GM21825 (cell line): ENCODE measurements around the gene KLF6.

Experiments used
- ATAC-seq: cut with Tn5 transposase; IDR thresholded peaks from one replicate; pipeline ENCODE4 v1.9.1; 2021; ENCODE audit warnings: mild to moderate bottlenecking, moderate library complexity; ENCODE audit not compliant: unreplicated experiment

KLF6 gene

DNA sequence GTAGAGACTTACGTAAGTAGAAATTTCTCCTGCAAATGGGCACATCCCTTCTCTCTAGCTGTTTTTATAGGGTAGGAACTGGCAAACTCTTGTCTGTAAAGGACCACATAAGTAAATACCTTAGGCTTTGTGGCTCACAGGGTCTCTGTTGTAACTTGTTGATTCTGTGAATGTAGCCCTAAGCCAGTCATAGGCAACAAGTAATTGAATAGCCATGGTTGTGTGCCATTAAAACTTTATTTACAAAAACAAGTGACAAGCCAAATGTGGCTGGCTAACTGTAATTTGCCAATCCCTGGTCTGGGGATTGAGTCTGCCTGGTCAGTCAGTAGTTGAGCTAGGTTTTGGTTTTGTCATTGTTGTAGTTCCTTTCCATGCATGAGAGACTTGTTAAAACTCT, 5.3 kb upstream of the KLF6 start:
- ATAC-seq = no peak

DNA sequence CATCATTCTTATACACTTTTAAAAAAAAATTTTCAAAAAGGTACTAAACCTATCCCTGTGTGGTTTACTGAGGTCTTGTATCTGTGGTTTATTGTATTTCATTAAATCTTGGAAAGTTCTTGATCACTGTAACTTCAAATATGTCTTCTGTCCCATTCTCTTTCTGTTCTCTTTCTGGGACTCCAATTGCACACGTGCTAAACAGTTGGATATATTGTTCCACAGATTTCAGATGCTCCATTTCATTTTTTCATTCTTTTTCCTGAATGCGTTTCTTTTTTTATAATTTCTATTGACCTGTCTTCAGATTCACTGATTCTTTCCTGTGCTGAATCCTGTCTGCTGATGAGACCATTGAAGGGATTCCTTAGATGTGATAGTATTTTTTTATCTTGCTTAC, 4.6 kb upstream of the KLF6 start:
- ATAC-seq = no peak

DNA sequence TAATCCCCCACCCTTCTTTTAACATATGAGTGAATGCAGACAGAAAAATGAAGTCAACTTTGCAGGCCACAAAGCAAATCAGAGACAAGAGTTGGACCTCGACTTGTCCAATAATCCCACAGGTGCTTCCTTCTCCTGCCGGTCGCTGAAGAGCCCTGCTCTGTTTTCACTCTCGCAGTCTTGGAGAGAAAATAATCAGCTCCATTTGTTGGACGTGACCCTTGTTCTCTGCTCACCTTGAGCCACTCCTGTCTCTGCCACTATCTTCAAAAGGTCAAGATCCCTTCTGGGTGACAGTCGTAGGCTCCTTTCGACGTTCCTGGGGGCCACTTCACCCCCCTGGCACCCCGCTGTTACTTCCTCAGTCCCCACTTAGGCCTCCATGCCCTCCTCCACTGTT, 2.8 kb upstream of the KLF6 start:
- ATAC-seq = no peak

DNA sequence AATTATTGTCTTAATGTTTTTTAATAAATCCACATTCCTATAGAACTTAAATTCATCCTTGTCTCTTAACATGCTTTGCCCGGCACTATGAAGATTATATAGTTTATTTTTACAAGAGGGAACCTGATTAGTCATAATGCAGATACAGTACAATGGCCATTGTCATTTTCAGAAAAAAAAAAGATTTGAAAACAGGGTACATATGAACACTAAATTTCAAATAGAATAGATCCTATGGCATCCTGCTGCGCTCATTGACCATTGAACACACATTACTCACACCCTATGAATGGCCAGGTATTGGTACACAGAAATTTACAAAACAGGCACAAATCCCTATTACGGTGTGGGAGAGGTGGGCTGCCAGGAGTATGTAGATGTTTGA, 2.0 kb upstream of the KLF6 start:
- ATAC-seq = no peak

DNA sequence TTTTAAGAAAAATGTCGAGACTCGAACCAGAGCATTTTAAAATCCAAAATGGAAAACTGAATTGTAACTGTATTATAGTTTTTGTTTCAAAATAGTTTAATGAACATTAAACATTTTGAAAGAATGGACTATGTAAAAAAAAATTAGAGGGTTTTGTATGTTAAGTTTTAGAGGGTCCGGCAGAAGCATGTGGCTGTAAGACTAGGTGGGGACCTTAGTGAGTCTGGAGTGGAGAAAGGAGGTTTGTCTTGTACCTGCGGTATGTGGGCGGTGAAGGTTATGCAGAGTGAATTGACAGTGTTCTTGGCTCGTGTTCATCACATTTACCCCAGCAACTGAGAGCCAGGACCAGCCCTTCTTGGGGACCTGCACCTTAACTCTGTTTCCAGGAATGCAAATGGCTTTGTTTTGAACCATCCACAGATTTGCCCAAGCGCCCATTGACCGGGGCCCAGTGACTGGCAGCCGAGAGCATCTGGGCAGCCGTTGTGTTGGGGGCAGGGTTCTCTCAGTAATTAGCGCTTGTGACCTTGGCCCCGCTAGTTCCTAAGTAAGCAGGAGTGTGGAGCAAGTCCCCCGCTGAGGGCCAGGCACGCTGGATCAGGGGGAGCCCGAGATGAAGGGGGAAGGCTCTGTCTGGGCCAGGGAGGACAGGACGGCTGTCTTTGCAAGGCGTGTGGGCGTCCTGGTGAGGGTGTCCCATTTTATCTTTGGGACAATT, 1.4 kb upstream of the KLF6 start:
- no peak for ATAC-seq

DNA sequence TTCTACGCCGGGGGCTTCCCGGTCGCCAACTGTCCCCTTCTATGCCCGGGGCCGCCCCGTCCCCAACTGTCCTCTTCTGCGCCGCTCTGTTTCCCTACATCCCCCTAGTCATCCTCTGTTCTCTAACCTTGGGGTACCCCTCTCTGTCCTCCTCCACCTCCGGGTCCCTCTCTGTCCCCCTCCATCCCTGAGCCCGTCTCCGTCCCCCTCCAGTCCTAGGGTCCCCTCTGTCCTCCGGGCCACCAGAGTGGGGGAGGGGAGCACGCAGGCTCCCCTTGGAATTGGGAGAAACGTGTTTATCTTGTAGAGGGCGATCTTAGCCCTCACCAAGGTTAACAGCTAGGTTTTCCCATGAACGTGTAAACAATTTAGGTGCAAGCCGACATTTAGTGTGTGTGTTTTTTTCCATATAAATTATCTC, 852 bp upstream of the KLF6 start:
- ATAC-seq = no peak

DNA sequence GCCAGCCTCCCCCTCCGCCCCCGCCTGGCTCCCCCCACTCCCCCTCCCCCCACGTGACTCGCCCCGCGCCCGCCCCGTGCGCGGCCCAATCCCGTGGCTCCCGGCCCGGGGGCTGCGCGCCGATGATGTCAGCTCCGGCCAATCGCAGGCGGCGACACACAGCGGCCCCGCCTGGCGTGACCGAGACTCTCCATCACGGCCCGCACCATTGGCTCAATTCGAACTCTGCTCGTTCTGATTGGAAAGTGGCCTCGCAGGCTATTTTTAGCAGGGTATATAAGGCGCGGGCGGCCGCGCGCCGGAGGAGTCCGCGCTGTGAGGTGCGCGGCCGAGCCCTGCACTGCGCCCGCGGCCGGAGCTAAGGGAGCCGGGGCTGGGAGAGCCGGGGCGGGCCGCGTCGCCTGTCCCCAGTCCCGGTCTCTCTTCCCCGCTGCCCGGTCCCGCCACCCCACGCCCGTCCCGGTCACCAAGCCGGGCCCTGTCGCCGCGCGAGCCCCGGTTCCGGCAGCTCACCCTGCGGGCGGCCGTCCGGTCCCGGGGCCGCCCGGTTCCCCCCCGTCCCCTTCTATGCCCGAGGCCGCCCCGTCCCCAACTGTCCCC, 342 bp upstream of the KLF6 start:
- ATAC-seq = peak; percentile 75

DNA sequence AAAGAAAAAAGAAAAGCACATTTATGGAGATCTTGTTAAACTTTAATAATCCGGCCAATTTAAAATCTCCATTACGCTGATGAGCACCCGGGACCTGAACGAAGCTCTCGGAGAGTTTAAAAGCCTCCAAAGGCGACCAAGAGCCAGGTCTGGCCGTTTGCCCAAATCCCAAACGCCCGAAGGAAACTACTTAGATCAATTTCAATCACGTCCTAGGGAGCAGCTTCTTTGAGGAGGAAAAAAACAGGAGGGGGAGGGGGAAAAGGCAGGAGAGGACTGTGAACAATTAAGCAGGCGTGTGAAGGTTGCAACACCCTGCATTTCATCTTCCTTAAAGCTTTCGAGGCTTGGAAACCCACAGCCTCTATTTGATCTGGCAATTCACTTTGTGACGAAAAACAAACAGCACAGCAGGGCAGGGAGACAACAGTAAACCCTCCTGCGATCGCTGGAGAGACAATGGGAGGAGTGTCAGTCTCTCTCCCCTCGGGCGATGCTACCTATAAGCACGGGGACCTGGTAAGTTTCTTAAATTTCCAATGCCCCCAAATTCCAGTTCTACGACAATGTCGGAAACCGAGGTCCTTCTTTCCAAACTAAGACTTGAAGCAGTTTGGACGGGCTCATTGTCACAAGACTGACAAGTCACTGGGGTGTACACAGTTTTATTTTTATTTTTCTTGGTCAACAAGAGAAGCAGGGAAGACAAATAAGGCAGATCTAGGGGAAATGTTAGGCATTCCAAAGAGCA, 1.2 kb downstream of the KLF6 start:
- ATAC-seq = no peak

DNA sequence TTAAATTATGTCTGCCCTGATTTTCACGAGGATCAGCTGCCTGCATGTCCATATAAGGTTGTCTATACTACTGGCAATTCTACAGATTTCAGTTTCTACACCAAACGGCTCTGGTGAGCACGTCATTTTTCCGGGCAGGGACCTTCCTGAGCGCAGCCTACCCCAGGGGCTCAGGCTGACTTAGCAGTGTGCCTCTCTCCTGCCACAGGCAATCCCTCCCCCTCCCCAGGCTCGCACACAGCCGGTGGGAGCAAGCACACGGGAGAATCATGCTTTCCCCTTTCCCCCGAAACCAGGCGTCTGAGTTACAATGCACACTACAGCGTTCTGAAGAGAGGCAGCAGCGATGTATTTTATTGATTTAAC, 1.7 kb downstream of the KLF6 start:
- peak; percentile 24 for ATAC-seq

DNA sequence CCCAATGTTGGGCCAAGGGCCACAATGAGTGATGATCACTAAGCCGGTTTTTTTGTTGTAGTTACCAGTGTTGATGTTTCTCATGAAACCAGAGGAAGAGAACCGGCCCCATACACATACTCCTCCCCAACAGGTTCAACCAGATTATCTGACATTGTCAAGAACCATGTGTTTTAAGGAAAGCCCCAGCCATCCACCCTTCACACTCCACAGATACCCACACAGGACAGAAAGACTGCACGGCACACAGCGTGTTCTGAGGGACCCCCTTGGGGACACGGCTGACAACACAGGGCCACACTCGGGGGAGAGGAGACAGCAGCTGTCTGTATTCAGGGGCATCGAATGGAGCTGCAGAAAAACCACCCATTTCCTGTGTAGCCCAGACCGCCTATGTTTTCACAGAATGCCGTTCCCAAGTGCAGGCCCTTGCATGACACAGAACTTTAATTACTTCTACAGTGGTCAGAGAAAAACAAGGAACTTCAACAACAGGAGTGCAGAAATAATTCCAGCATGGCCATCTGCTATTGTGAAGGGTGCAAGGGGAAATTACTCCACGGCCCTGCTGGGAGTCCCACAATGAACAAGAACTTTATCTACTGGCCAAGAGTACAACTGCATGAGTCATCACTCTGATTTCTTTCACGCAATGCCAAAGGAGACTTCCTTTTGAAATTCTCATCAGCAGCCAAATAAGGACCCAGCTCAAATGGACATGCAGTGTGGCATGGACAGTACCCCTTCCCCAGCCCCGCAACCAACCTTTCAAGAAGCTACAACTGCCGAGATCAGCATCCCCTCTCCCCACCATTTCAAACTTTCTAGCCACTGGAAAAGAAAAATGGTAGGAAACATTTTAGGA, 2.3 kb downstream of the KLF6 start:
- no peak for ATAC-seq

DNA sequence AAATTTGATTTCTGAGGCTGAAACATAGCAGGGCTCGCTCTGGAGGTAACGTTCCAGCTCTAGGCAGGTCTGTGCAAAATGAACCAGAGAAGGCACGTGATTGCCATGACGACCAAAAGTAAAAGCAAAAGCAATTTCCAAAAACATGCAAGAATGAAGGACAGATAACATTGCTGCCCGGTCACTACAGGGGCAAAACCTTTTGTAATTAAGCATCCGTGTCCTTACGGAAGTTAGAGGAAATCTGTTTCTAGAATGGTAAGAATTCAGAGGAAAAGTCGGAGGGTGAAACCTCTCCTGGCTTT, 2.9 kb downstream of the KLF6 start:
- ATAC-seq = no peak

DNA sequence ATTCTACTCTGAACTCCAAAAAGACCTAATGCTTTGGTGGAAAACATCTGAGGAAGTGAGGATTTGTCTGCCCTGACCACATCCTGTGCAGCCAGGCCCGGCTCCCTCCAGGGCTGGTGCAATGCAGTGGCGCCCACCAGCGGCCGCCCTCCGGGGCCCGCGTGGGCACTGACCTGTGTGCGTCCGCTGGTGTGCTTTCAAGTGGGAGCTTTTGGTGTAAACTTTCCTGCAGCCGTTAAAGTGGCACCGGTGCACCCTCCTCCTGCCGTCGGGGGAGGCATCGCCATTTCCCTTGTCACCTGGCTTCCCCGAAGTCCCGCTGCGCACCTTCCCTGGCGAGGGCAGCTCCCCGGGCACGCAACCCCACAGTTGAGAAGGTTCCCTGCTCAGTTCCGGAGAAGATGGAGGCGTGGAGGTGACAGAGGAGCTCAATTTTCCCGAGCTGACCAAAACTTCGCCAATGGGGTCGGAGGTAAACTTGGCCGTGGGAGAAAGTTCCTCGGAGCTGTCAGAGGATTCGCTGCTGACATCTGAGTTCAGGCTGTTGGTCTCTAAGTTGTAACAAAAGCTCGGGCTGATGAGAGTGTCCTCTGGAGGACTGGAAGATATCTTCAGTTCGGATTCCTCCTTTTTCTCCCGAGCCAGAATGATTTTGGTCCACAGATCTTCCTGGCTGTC, 3.4 kb downstream of the KLF6 start:
- ATAC-seq = no peak

DNA sequence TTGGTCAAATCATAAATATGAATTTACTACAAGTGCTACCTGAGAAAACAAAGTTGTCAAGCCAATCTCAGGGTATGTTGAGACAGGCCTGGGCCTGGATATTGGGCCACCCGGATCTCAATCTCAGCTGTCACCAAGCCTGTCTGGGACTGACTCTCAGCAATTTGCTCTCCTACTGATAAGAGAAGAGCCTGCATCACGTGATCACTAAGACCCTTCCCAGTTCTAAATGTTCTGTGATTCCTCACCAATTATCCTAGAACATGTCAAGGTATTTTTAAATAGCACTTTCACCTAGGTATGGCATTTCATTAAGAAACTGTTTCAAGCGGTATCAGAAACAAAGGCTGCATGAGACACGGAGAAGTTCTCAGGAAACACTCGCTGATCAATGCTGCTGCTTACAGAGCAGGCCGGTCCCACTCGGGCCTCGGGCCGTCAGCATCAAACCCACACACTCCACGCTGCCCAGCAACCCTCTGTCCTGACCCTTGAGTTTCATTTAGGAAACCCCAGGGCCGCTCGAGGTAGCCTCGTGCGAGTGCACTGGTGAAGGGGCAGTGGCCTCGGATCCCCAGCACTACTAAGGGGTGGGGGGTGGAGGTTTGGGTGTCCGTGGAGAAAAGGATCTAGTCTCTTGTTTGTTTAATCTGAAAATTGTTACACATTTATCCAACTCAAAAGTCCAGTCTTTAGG, 4.1 kb downstream of the KLF6 start:
- ATAC-seq = no peak

DNA sequence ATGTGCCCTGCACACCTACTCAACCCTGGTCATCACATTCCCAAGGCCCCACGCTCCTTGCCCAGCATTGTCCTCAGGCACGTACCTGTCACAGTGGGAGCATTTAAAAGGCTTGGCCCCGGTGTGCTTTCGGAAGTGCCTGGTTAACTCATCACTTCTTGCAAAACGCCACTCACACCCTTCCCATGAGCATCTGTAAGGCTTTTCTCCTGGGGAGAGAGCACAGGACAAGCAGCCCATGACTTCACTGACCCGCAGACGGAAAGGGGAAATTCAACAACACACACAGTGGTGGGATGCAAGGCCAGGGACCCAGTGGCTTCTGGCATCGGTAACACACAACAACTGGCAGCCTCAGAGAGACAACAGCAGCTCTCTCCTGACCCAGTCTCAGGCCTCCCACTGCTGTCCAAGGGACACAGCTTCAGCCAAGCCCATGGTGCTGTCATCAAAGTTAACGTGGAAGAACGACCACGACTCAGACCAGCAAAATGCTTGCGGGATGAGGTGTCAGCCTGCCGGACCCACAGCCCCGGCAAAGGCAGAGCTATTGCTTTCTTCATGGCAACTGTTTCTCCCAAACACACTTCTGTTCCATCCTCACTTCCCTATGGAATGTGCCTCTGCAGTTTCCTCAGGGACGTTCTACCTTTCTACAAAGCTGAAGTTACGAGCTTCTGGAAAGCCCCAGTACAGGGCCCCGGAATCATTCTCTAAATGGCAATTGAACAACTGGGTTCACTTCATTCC, 4.8 kb downstream of the KLF6 start:
- no peak for ATAC-seq

DNA sequence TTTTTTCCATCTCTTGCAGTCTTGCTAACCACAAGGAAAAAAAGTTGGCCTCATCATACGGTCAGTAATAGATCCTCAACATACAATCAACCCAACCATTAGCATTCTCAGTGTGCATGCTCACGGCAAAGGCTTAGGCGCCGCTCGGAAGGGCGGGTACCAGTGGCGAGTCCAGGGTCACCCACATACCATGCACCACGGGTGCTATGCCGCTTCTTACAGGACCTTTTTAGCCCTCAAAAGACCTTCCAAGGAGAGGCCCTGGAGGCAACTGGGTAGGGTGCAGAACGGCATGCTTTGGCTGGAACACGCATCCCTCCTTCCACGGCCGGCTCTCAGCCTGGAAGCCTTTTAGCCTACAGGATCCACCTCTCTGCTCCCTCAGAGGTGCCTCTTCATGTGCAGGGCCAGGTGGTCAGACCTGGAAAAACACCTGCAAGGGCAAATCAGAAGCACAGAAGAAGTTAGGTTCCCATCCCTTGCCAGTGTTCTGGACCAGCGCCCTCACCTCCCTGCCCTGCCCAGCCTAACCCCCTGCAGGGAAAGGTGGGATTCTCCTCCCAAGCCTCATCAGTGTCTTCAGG, 5.8 kb downstream of the KLF6 start:
- no peak for ATAC-seq

DNA sequence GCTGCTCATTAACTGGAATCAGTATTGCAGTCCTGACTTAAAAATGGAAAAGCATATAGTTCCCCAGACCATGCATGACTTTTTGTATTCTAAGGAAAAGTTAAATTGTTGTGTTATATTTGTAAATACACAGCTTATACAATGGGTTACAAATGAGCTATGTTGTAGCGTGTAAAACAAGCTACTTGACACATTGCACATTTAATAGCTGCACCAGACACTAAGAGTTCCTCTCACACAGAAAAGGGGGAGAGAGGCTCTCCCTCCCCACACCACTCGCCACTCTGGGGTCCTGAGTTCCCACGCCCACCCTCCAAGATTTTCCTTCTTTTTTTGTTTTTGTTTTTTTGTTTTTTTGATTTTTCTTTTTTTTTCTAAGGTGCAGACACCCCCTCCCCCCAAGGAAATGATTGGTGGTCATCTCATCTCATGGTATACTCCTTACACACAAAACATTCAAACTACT, 6.3 kb downstream of the KLF6 start:
- ATAC-seq = no peak

DNA sequence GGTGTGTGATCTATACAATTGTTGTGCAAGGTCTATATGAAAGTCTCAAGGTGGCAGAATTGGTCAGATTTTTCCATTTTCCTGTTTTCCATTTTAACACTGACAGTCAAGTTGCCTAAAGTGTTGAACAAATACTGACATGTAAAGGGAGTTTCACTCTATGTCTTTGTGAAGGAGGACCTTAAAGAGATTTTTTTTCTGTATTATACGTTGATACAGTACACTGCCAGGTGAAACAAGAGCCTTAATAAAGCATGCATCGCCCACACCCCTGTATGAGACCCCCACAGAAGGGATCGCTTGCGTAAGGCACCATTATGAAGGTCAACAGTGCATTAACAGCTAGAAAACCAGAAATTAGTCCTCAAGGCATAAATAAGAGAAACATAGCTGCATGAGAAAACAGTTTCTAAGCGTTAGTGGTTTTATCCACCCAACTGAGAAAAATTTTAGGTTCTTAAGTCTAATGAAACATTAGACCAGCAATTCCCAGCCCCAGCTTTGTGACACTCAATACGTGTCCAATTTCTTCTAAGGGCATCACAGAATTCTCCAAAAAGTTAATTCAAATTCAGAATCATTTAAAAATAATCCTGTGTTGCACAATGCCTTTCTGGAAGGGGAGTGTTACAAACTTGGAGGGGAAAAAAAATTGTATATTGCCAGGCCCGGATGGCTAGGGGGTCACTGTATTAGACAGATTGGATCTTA, 6.9 kb downstream of the KLF6 start:
- no peak for ATAC-seq

DNA sequence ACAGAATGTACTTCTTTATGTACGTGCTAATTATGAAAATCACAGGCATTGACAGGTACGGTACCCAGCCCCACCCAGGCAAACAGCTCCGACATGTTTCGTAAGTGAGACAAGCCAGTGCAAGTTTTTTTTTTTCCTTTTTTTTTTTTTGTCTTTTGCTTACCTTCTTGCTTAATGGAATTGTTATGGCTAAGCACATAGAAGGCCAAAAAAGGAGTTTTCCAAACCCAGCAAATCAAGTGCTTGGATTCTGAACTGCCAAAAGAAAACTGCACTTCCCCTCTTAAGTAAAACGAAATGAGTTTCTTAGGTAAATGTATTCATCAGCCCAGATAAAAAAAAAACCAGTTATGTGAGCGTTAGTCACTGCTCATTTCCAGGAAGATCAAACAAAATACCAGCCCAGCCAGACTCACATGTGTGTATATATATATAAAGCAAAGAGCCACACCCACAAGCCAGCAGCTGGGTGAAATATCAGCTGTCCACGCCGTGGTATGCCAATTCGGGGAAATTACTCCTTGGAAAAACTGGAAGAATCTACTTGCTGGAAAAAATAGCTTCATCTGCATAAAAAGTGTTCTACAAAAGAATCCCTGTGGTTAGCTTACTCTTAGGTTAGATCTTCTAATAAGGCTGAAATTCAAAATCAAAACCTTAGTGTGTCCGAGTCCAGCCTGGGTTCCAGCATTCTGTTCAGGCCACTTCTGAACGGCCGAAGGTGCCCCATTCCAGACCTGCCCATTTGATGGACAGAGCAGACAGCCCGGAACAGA, 8.0 kb downstream of the KLF6 start:
- ATAC-seq = no peak
